ENCODE results near the gene OSBPL6.

OSBPL6 gene

GRCh38 chr2:178258916-178259315, 64.6 kb downstream of the OSBPL6 start:
- Histone ChIP-seq H2AK5ac (ENCODE audit: low read length, severe bottlenecking) (no peak overlapping the region), H2AFZ (ENCODE audit: low read depth, low read length) (no peak overlapping the region), H3K4me2 (ENCODE audit: low read length, poor library complexity, severe bottlenecking) (no peak overlapping the region), H3K27ac (ENCODE audit: low read length, poor library complexity, severe bottlenecking) (no peak overlapping the region), H3K27me3 (ENCODE audit: control insufficient read depth in 1 of 2, insufficient read depth in 1 of 2, low read length in 2 of 2) (no peaks in the 10 kb centered on the region), H4K91ac (ENCODE audit: low read length) (no peak overlapping the region), H2BK15ac (ENCODE audit: low read depth, poor library complexity, severe bottlenecking) (no peak overlapping the region), H3K23ac (ENCODE audit: low read length in 2 of 2) (no peak overlapping the region), H3K36me3 (ENCODE audit: control insufficient read depth in 1 of 2, insufficient read depth in 2 of 2, low read depth in 1 of 2, low read length in 2 of 2) (no peaks in the 10 kb centered on the region), H3K9ac (ENCODE audit: low read length) (no peak overlapping the region), H3K79me1 (replicated peaks; ENCODE audit: low read length, poor library complexity, severe bottlenecking) (no peaks in the 10 kb centered on the region), H3K18ac (ENCODE audit: low read depth in 1 of 2, low read length in 2 of 2) (no peak overlapping the region), H3K4me1 (ENCODE audit: control insufficient read depth, insufficient read depth, low read depth, low read length) (no peaks in the 10 kb centered on the region), H2BK120ac (ENCODE audit: low read depth, low read length) (no peak overlapping the region), H4K8ac (ENCODE audit: low read length) (no peak overlapping the region), H3K4me3 (ENCODE audit: insufficient read depth in 1 of 2, low read depth in 1 of 2, low read length in 2 of 2) (no peak overlapping the region), H2BK12ac (ENCODE audit: low read length in 2 of 2) (no peak overlapping the region), H2BK5ac (ENCODE audit: low read depth, low read length, poor library complexity, severe bottlenecking) (no peak overlapping the region), H3K4ac (ENCODE audit: low read depth in 1 of 2, low read length in 2 of 2) (no peak overlapping the region), H3K9me3 (ENCODE audit: control insufficient read depth, low read length) (no peaks in the 10 kb centered on the region), H3K14ac (ENCODE audit: low read length in 2 of 2) (no peak overlapping the region)
- WGBS: 100% methylated on average over 1 of the region's 2 CpGs
- DNase-seq: no peak

DNA sequence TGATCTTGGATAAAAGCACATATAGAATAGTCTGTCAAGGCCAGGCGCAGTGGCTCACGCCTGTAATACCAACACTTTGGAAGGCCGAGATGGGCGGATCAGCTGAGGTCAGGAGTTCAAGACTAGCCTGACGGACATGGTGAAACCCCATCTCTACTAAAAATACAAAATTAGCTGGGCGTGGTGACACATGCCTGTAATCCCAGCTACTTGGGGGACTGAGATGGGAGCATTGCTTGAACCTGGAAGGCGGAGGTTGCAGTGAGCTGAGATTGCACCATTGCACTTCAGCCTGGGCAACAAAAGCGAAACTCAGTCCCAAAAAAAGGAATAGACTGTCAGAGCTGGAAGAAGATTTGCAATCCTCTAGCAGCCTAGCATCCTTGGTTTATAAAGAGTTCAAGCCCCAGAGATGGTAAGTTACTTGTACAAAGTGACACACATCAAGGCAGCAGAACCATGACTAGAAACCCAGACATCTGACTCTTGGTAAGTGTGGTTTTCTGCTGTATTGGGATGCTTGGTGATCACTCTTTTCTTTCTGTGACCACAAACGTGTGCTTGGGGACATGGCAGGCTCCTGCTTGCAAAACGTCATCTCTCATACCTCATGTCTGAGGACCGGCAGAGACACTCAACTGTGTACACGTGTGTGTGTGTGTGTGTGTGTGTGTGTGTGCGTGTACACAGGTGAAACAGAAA, 69.0 kb downstream of the OSBPL6 start:
- H2BK12ac ChIP-seq (ENCODE audit: low read length in 2 of 2): no peak overlapping the region
- no peaks in the 10 kb centered on the region for H3K27me3 ChIP-seq (ENCODE audit: control insufficient read depth in 1 of 2, insufficient read depth in 1 of 2, low read length in 2 of 2)
- no peaks in the 10 kb centered on the region for H3K4me1 ChIP-seq (ENCODE audit: control insufficient read depth, insufficient read depth, low read depth, low read length)
- no peak overlapping the region for H2BK15ac ChIP-seq (ENCODE audit: low read depth, poor library complexity, severe bottlenecking)
- WGBS: 93% methylated on average over 12 of the region's 13 CpGs
- H3K9me3 ChIP-seq (ENCODE audit: control insufficient read depth, low read length): no peaks in the 10 kb centered on the region
- no peak overlapping the region for H2BK120ac ChIP-seq (ENCODE audit: low read depth, low read length)
- no peak overlapping the region for H2AFZ ChIP-seq (ENCODE audit: low read depth, low read length)
- H2BK5ac ChIP-seq (ENCODE audit: low read depth, low read length, poor library complexity, severe bottlenecking): no peak overlapping the region
- H4K8ac ChIP-seq (ENCODE audit: low read length): no peak overlapping the region
- H3K27ac ChIP-seq (ENCODE audit: low read length, poor library complexity, severe bottlenecking): no peak overlapping the region
- no peak overlapping the region for H2AK5ac ChIP-seq (ENCODE audit: low read length, severe bottlenecking)
- H3K23ac ChIP-seq (ENCODE audit: low read length in 2 of 2): no peak overlapping the region
- no peak overlapping the region for H3K18ac ChIP-seq (ENCODE audit: low read depth in 1 of 2, low read length in 2 of 2)
- no peaks in the 10 kb centered on the region for H3K36me3 ChIP-seq (ENCODE audit: control insufficient read depth in 1 of 2, insufficient read depth in 2 of 2, low read depth in 1 of 2, low read length in 2 of 2)
- H3K9ac ChIP-seq (ENCODE audit: low read length): no peak overlapping the region
- no peak overlapping the region for H3K14ac ChIP-seq (ENCODE audit: low read length in 2 of 2)
- H3K79me1 ChIP-seq (replicated peaks; ENCODE audit: low read length, poor library complexity, severe bottlenecking): no peaks in the 10 kb centered on the region
- no peak overlapping the region for H4K91ac ChIP-seq (ENCODE audit: low read length)
- no peak overlapping the region for H3K4me2 ChIP-seq (ENCODE audit: low read length, poor library complexity, severe bottlenecking)
- no peak overlapping the region for H3K4ac ChIP-seq (ENCODE audit: low read depth in 1 of 2, low read length in 2 of 2)
- H3K4me3 ChIP-seq (ENCODE audit: insufficient read depth in 1 of 2, low read depth in 1 of 2, low read length in 2 of 2): no peak overlapping the region
- DNase-seq: no peak

DNA sequence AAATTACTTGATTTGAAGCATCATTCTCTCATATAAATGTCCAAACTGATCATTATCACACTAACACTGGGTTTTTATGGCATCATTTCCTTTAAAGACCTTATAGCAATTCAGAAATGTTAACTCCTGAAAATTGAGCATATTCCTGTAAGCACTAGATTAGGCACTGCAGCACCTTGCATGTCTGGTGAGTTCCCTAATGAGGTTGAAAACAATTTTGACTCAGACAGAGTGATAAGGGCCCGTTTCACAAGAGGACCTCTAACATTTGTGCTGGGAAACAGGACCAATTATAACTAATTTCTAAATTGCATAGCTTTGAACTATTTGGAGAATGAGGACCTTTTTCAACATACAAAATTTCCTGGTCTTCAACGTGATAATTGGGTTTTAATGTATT, 69.9 kb downstream of the OSBPL6 start:
- H3K27ac ChIP-seq (ENCODE audit: low read length, poor library complexity, severe bottlenecking): no peak overlapping the region
- H3K18ac ChIP-seq (ENCODE audit: low read depth in 1 of 2, low read length in 2 of 2): no peak overlapping the region
- no peak overlapping the region for H3K14ac ChIP-seq (ENCODE audit: low read length in 2 of 2)
- no peak overlapping the region for H2BK12ac ChIP-seq (ENCODE audit: low read length in 2 of 2)
- H3K27me3 ChIP-seq (ENCODE audit: control insufficient read depth in 1 of 2, insufficient read depth in 1 of 2, low read length in 2 of 2): no peaks in the 10 kb centered on the region
- H3K4me1 ChIP-seq (ENCODE audit: control insufficient read depth, insufficient read depth, low read depth, low read length): no peaks in the 10 kb centered on the region
- no peak overlapping the region for H2AK5ac ChIP-seq (ENCODE audit: low read length, severe bottlenecking)
- no peak overlapping the region for H2BK5ac ChIP-seq (ENCODE audit: low read depth, low read length, poor library complexity, severe bottlenecking)
- H3K4me2 ChIP-seq (ENCODE audit: low read length, poor library complexity, severe bottlenecking): no peak overlapping the region
- no peak overlapping the region for H3K9ac ChIP-seq (ENCODE audit: low read length)
- no peak overlapping the region for H4K8ac ChIP-seq (ENCODE audit: low read length)
- no peak overlapping the region for H4K91ac ChIP-seq (ENCODE audit: low read length)
- H3K4ac ChIP-seq (ENCODE audit: low read depth in 1 of 2, low read length in 2 of 2): no peak overlapping the region
- H2BK120ac ChIP-seq (ENCODE audit: low read depth, low read length): no peak overlapping the region
- H3K79me1 ChIP-seq (replicated peaks; ENCODE audit: low read length, poor library complexity, severe bottlenecking): no peaks in the 10 kb centered on the region
- WGBS: no CpG with 5 or more reads among the region's 2 CpGs
- DNase-seq: no peak
- H3K36me3 ChIP-seq (ENCODE audit: control insufficient read depth in 1 of 2, insufficient read depth in 2 of 2, low read depth in 1 of 2, low read length in 2 of 2): no peaks in the 10 kb centered on the region
- H3K23ac ChIP-seq (ENCODE audit: low read length in 2 of 2): no peak overlapping the region
- H3K4me3 ChIP-seq (ENCODE audit: insufficient read depth in 1 of 2, low read depth in 1 of 2, low read length in 2 of 2): no peak overlapping the region
- no peak overlapping the region for H2AFZ ChIP-seq (ENCODE audit: low read depth, low read length)
- H3K9me3 ChIP-seq (ENCODE audit: control insufficient read depth, low read length): no peaks in the 10 kb centered on the region
- H2BK15ac ChIP-seq (ENCODE audit: low read depth, poor library complexity, severe bottlenecking): no peak overlapping the region

DNA sequence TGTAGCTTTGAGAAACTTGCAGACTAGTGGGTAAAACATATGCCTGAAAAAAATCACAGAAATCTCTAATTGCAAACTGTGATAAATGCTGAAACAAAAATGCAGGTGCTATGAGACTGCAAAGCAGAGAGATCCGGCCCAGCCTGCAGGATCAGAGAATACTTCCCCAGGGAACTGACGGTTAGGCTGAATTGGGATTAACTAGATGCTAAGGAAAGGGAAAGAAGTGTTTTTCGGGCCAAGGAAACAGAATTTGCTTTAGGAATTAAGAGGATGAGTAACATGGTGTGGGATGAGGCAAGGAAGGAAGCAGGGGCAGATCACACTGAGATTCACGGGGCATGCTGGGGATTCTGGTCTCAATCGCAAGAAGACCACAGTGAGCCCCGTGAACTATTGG, 71.5 kb downstream of the OSBPL6 start:
- Histone ChIP-seq H2AK5ac (ENCODE audit: low read length, severe bottlenecking) (no peak overlapping the region), H3K36me3 (ENCODE audit: control insufficient read depth in 1 of 2, insufficient read depth in 2 of 2, low read depth in 1 of 2, low read length in 2 of 2) (no peaks in the 10 kb centered on the region), H2BK15ac (ENCODE audit: low read depth, poor library complexity, severe bottlenecking) (no peak overlapping the region), H3K9ac (ENCODE audit: low read length) (no peak overlapping the region), H3K27me3 (ENCODE audit: control insufficient read depth in 1 of 2, insufficient read depth in 1 of 2, low read length in 2 of 2) (no peaks in the 10 kb centered on the region), H2BK12ac (ENCODE audit: low read length in 2 of 2) (no peak overlapping the region), H2AFZ (ENCODE audit: low read depth, low read length) (no peak overlapping the region), H2BK5ac (ENCODE audit: low read depth, low read length, poor library complexity, severe bottlenecking) (no peak overlapping the region), H3K9me3 (ENCODE audit: control insufficient read depth, low read length) (no peaks in the 10 kb centered on the region), H3K4ac (ENCODE audit: low read depth in 1 of 2, low read length in 2 of 2) (no peak overlapping the region), H3K18ac (ENCODE audit: low read depth in 1 of 2, low read length in 2 of 2) (no peak overlapping the region), H3K4me1 (ENCODE audit: control insufficient read depth, insufficient read depth, low read depth, low read length) (no peaks in the 10 kb centered on the region), H3K4me2 (ENCODE audit: low read length, poor library complexity, severe bottlenecking) (no peak overlapping the region), H3K27ac (ENCODE audit: low read length, poor library complexity, severe bottlenecking) (no peak overlapping the region), H3K79me1 (replicated peaks; ENCODE audit: low read length, poor library complexity, severe bottlenecking) (no peaks in the 10 kb centered on the region), H4K91ac (ENCODE audit: low read length) (no peak overlapping the region), H2BK120ac (ENCODE audit: low read depth, low read length) (no peak overlapping the region), H3K23ac (ENCODE audit: low read length in 2 of 2) (no peak overlapping the region), H3K4me3 (ENCODE audit: insufficient read depth in 1 of 2, low read depth in 1 of 2, low read length in 2 of 2) (no peak overlapping the region), H3K14ac (ENCODE audit: low read length in 2 of 2) (no peak overlapping the region), H4K8ac (ENCODE audit: low read length) (no peak overlapping the region)
- DNase-seq: no peak
- 93% methylated on average over 5 of the region's 6 CpGs for WGBS

Measured in mesenchymal stem cell (in vitro differentiated cells and primary cell).